SH-SY5Y (cell line): Measurements from ENCODE around the gene NOL4L.

Source experiments
- GATA2 ChIP-seq: IDR thresholded peaks from 2 replicates; pipeline ENCODE4 v1.6.1; 2011; ENCODE audit warnings: mild to moderate bottlenecking, low read depth, low read length
- GATA3 ChIP-seq: IDR thresholded peaks from 2 replicates; pipeline ENCODE4 v1.6.1; 2011; ENCODE audit warnings: low read depth, mild to moderate bottlenecking, low read length, moderate library complexity

- no peak for TF ChIP-seq GATA3
- TF ChIP-seq GATA2: no peak
These were observed 18.5 kb downstream of the NOL4L start for GRCh38 chr20:32566379-32567374.
